H1 (cell line): ENCODE data around the gene KMT2E. TPM values are rescaled to one million over a fixed set of nuclear protein-coding genes. Genes with fewer than 3 reads are reported as not detected.

ENCODE experiments used
- CTCF ChIA-PET: fragments of 300-600 bp; sonication (Branson Sonifier 250); formaldehyde crosslinking; loops from one replicate; lab custom pipeline; 2021; ENCODE audit not compliant: partially characterized antibody; lab: Charles Lee
- POLR2A ChIA-PET: fragments of 300-600 bp; sonication (Branson Sonifier 250); formaldehyde crosslinking; loops from one replicate; lab custom pipeline; 2021; ENCODE audit warnings: inconsistent platforms; ENCODE audit not compliant: partially characterized antibody; lab: Charles Lee
- DNase-seq, 2 experiments: peaks; one replicate each; pipeline versions ENCODE4 v3.0.0 to v3.0.0-alpha.2; 2010 to 2022; ENCODE audit warnings: low spot score in 2 of 2, low read depth in 1 of 2, mixed read lengths in 1 of 2
- FAIRE-seq: peaks from 2 replicates; lab custom pipeline; 2011; peaks lifted over from hg19 to GRCh38; lab: Jason Lieb, UNC
- H2AFZ ChIP-seq: 2 replicates; pipeline ENCODE4 v1.8.1; 2012; ENCODE audit warnings: low read length, inconsistent platforms
- H2AK5ac ChIP-seq: 2 replicates; pipeline ENCODE4 v1.6.1; 2013; ENCODE audit warnings: low read depth, low read length
- H2BK120ac ChIP-seq: replicated peaks from 2 replicates; pipeline ENCODE3; 2013; ENCODE audit warnings: low read depth, low read length, inconsistent platforms
- H2BK12ac ChIP-seq: 2 replicates; pipeline ENCODE4 v1.6.1; 2013; ENCODE audit warnings: low read depth, low read length
- H2BK15ac ChIP-seq: 2 replicates; pipeline ENCODE4 v1.6.1; 2013; ENCODE audit warnings: low read length
- H2BK20ac ChIP-seq: 2 replicates; pipeline ENCODE4 v1.6.1; 2013; ENCODE audit warnings: low read length
- H2BK5ac ChIP-seq: 2 replicates; pipeline ENCODE4 v1.6.1; 2013; ENCODE audit warnings: low read depth, low read length
- H3K14ac ChIP-seq: 2 replicates; pipeline ENCODE4 v1.6.1; 2013; ENCODE audit warnings: inconsistent platforms; ENCODE audit not compliant: insufficient read length
- H3K18ac ChIP-seq: 2 replicates; pipeline ENCODE4 v1.6.1; 2013; ENCODE audit warnings: low read length; ENCODE audit errors: extremely low read depth
- H3K23ac ChIP-seq: 2 replicates; pipeline ENCODE4 v1.6.1; 2013; ENCODE audit warnings: inconsistent platforms; ENCODE audit not compliant: insufficient read length
- H3K23me2 ChIP-seq: 2 replicates; pipeline ENCODE4 v1.6.1; 2013; ENCODE audit warnings: low read depth, low read length
- H3K27ac ChIP-seq: 2 replicates; pipeline ENCODE4 v1.6.1; 2011; ENCODE audit warnings: low read depth, low read length, inconsistent platforms
- H3K27me3 ChIP-seq, 4 experiments: replicated peaks in 1 of 4; 1 replicate in 1 of 4; 2 replicates in 3 of 4; pipeline versions ENCODE4 v1.6.1 to v1.8.1; 2011 to 2013; ENCODE audit warnings: low read length in 3 of 4, mild to moderate bottlenecking in 3 of 4, inconsistent platforms in 2 of 4, mixed read lengths in 2 of 4, moderate library complexity in 1 of 4; ENCODE audit not compliant: control insufficient read depth in 3 of 4, insufficient read depth in 3 of 4; ENCODE audit errors: extremely low read depth in 1 of 4
- H3K36me3 ChIP-seq, 4 experiments: 2 replicates each; pipeline versions ENCODE4 v1.6.1 to v1.8.1; 2011 to 2013; ENCODE audit warnings: mild to moderate bottlenecking in 4 of 4, low read length in 3 of 4, moderate library complexity in 2 of 4, control low read depth in 1 of 4, inconsistent platforms in 1 of 4; ENCODE audit not compliant: insufficient read depth in 4 of 4, control insufficient read depth in 2 of 4
- H3K4ac ChIP-seq: replicated peaks from 2 replicates; pipeline ENCODE3; 2013; ENCODE audit warnings: low read length, low read depth, mixed read lengths, inconsistent platforms; ENCODE audit not compliant: insufficient read length
- H3K4me1 ChIP-seq, 4 experiments: replicated peaks in 1 of 4; 1 replicate in 1 of 4; 2 replicates in 3 of 4; pipeline versions ENCODE4 v1.6.1 to v1.8.1; 2011 to 2013; ENCODE audit warnings: low read length in 3 of 4, inconsistent platforms in 2 of 4, mixed read lengths in 1 of 4; ENCODE audit not compliant: insufficient read depth in 4 of 4, control insufficient read depth in 3 of 4
- H3K4me2 ChIP-seq, 2 experiments: 2 replicates each; pipeline versions ENCODE4 v1.6.1 to v1.8.1; 2011 to 2013; ENCODE audit warnings: low read depth in 2 of 2, low read length in 2 of 2, control low read depth in 1 of 2, inconsistent platforms in 1 of 2, mild to moderate bottlenecking in 1 of 2; ENCODE audit not compliant: insufficient read depth in 1 of 2
- H3K4me3 ChIP-seq, 4 experiments: fragments of 200-600, 300-600 bp in 1 of 4; sonication (generic), shearing (Covaris generic), sonication (Bioruptor Twin) in 1 of 4; 2 replicates each; pipeline versions ENCODE4 v1.5.1 to v1.8.1; 2011 to 2016; ENCODE audit warnings: low read length in 4 of 4, low read depth in 3 of 4, control low read depth in 2 of 4, inconsistent platforms in 2 of 4, mild to moderate bottlenecking in 2 of 4, mixed read lengths in 1 of 4, moderate library complexity in 1 of 4; ENCODE audit not compliant: insufficient read depth in 2 of 4; ENCODE audit errors: extremely low read depth in 1 of 4
- H3K56ac ChIP-seq: replicated peaks from 2 replicates; pipeline ENCODE3; 2013; ENCODE audit warnings: low read depth, mild to moderate bottlenecking, mixed read lengths, low read length, inconsistent platforms; ENCODE audit not compliant: insufficient read length
- H3K79me1 ChIP-seq: 2 replicates; pipeline ENCODE4 v1.6.1; 2013; ENCODE audit warnings: low read depth, low read length, control low read depth
- H3K79me2 ChIP-seq, 2 experiments: 2 replicates each; pipeline versions ENCODE4 v1.6.1 to v1.8.1; 2012 to 2013; ENCODE audit warnings: low read length in 2 of 2, mild to moderate bottlenecking in 2 of 2, inconsistent platforms in 1 of 2; ENCODE audit not compliant: insufficient read depth in 2 of 2, control insufficient read depth in 1 of 2
- H3K9ac ChIP-seq, 4 experiments: replicated peaks in 1 of 4; 1 replicate in 1 of 4; 2 replicates in 3 of 4; pipeline versions ENCODE4 v1.6.1 to v1.8.1; 2011 to 2013; ENCODE audit warnings: low read depth in 3 of 4, low read length in 3 of 4, control low read depth in 2 of 4, mild to moderate bottlenecking in 2 of 4, moderate library complexity in 2 of 4, inconsistent platforms in 1 of 4; ENCODE audit errors: extremely low read depth in 1 of 4
- H3K9me3 ChIP-seq, 2 experiments: 2 replicates each; pipeline versions ENCODE4 v1.6.1 to v1.8.1; 2012 to 2013; ENCODE audit warnings: mild to moderate bottlenecking in 2 of 2, moderate library complexity in 2 of 2, control low read depth in 1 of 2, inconsistent platforms in 1 of 2, low read depth in 1 of 2, low read length in 1 of 2, mixed read lengths in 1 of 2; ENCODE audit not compliant: insufficient read depth in 2 of 2
- H4K20me1 ChIP-seq, 2 experiments: replicated peaks in 1 of 2; 2 replicates each; pipeline versions ENCODE3 to v1.8.1; 2011 to 2013; ENCODE audit warnings: inconsistent platforms in 2 of 2, low read length in 2 of 2, mild to moderate bottlenecking in 1 of 2; ENCODE audit not compliant: insufficient read depth in 2 of 2, control insufficient read depth in 1 of 2
- H4K5ac ChIP-seq: 2 replicates; pipeline ENCODE4 v1.6.1; 2013; ENCODE audit warnings: low read length, low read depth, mixed read lengths, inconsistent platforms; ENCODE audit not compliant: insufficient read length
- H4K8ac ChIP-seq: 2 replicates; pipeline ENCODE4 v1.8.0; 2013; ENCODE audit warnings: mild to moderate bottlenecking, moderate library complexity, low read length, inconsistent platforms; ENCODE audit not compliant: insufficient read depth; ENCODE audit errors: extremely low read depth
- H4K91ac ChIP-seq: replicated peaks from 2 replicates; pipeline ENCODE3; 2013; ENCODE audit warnings: low read length, mixed read lengths, inconsistent platforms; ENCODE audit not compliant: insufficient read length
- BRCA1 ChIP-seq: IDR thresholded peaks from 2 replicates; pipeline ENCODE4 v1.6.1; 2012; ENCODE audit warnings: low read depth, low read length, improper control_type of control experiment
- CTBP2 ChIP-seq: IDR thresholded peaks from 2 replicates; pipeline ENCODE4 v1.7.0; 2011; ENCODE audit warnings: borderline replicate concordance, mild to moderate bottlenecking, moderate library complexity, mixed read lengths, low read length; ENCODE audit not compliant: insufficient read depth, insufficient read length
- E2F6 ChIP-seq: IDR thresholded peaks from 2 replicates; pipeline ENCODE4 v1.6.1; 2012; ENCODE audit warnings: inconsistent platforms
- EZH2 ChIP-seq: fragments of 200-600 bp; sonication (generic); IDR thresholded peaks from 2 replicates; pipeline ENCODE4 v1.7.1; 2012; ENCODE audit warnings: low read depth, mild to moderate bottlenecking, moderate library complexity, low read length, inconsistent platforms; ENCODE audit not compliant: severe bottlenecking
- GABPA ChIP-seq: IDR thresholded peaks from 2 replicates; pipeline ENCODE4 v1.6.1; 2011; ENCODE audit warnings: mild to moderate bottlenecking, low read length, moderate library complexity, borderline replicate concordance; ENCODE audit not compliant: insufficient read depth
- GTF2F1 ChIP-seq: IDR thresholded peaks from 2 replicates; pipeline ENCODE4 v1.6.1; 2012; ENCODE audit warnings: low read depth, low read length, improper control_type of control experiment, borderline replicate concordance
- HDAC6 ChIP-seq: IDR thresholded peaks from one replicate; pipeline ENCODE4 v1.7.1; 2012; ENCODE audit warnings: low read depth, mild to moderate bottlenecking, inconsistent platforms, low read length, moderate library complexity
- JUND ChIP-seq: IDR thresholded peaks from 2 replicates; pipeline ENCODE4 v1.6.1; 2011; ENCODE audit warnings: mild to moderate bottlenecking, improper control_type of control experiment, low read length
- RFX5 ChIP-seq: IDR thresholded peaks from 2 replicates; pipeline ENCODE4 v1.6.1; 2011; ENCODE audit warnings: low read depth, low read length, improper control_type of control experiment, borderline replicate concordance
- SIRT6 ChIP-seq: IDR thresholded peaks from one replicate; pipeline ENCODE4 v1.7.1; 2012; ENCODE audit warnings: low read length, inconsistent platforms
- SIX5 ChIP-seq: IDR thresholded peaks from 2 replicates; pipeline ENCODE4 v1.6.1; 2011; ENCODE audit warnings: mild to moderate bottlenecking, low read depth, low read length
- SP4 ChIP-seq: IDR thresholded peaks from 2 replicates; pipeline ENCODE4 v1.6.1; 2012; ENCODE audit warnings: low read length, inconsistent platforms
- TAF1 ChIP-seq: IDR thresholded peaks from 2 replicates; pipeline ENCODE4 v1.6.1; 2011; ENCODE audit warnings: mild to moderate bottlenecking, low read depth, low read length
- WGBS, 2 experiments: shearing (Covaris generic) in 1 of 2; methylation state at CpG; one replicate each; pipeline versions ENCODE4 v1.1.6 to v1.1.7; 2013 to 2015; ENCODE audit warnings: low lambda C conversion rate in 2 of 2, mixed read lengths in 2 of 2, inconsistent platforms in 1 of 2, low coverage in 1 of 2, missing lambda C conversion rate in 1 of 2; ENCODE audit not compliant: insufficient replicate concordance in 2 of 2, insufficient coverage in 1 of 2, insufficient read length in 1 of 2; ENCODE audit errors: extremely low coverage in 1 of 2, missing lambda C conversion rate in 1 of 2; 5-methylcytosine and 5-hydroxymethylcytosine counted together
- polyA plus RNA-seq, 7 experiments: library from polyadenylated mRNA; depleted of rRNA in 3 of 7; stranded (reverse) in 5 of 7; unstranded in 2 of 7; fragments of >200 nt in 5 of 7; fragments of 200-250 nt in 2 of 7; gene quantifications; 1 replicate in 5 of 7; 2 replicates in 1 of 7; 4 replicates in 1 of 7; pipeline versions ENCODE4 v1.2.1 to v1.2.3, GENCODE V29; 2011 to 2013; ENCODE audit warnings: missing spikeins in 2 of 7, mixed read lengths in 2 of 7
- total RNA-seq: library from RNA; stranded (reverse); fragmentation: NEBNext Ultra II Directional; extraction: Animal tissue kit (Norgen Biotek cat#: 25700); gene quantifications from 2 replicates; pipeline ENCODE4 v1.2.1, GENCODE V29; 2021

KMT2E gene
- total and polyA plus RNA-seq, 2 of the 8 experiments (the other 6 are each of a cell fraction or from before 2014, with no cell fraction given): 10.9 to 45.0 TPM

- H2AK5ac ChIP-seq: no peak overlapping the region
- DNase-seq (no peak), FAIRE-seq (no peak)
- H2AFZ ChIP-seq: no peak overlapping the region
- H4K8ac ChIP-seq: no peak overlapping the region
- H2BK12ac ChIP-seq: no peak overlapping the region
- peaks cover 19 to 25% of the 10 kb centered on the region in 2 experiments for H4K20me1 ChIP-seq
- no peak overlapping the region for H3K4me2 ChIP-seq
- H2BK20ac ChIP-seq: no peak overlapping the region
- H3K18ac ChIP-seq: no peak overlapping the region
- H3K79me1 ChIP-seq: peaks cover 2% of the 10 kb centered on the region; the same call in 1 of the 2 replicates
- no peak overlapping the region for H2BK15ac ChIP-seq
- H3K9ac ChIP-seq: no peak overlapping the region
- no peak overlapping the region for H2BK5ac ChIP-seq
- no peaks in the 10 kb centered on the region for H3K4me1 ChIP-seq
- no peak overlapping the region for H3K4ac ChIP-seq
- WGBS, 2 experiments: 96% methylated on average over 2 of the region's 2 CpGs; no CpG with 5 or more reads in 1 of the 2 experiments
- H3K4me3 ChIP-seq: no peak overlapping the region
- no peaks in the 10 kb centered on the region for H3K27me3 ChIP-seq
- H2BK120ac ChIP-seq: no peak overlapping the region
- H3K14ac ChIP-seq: no peak overlapping the region
- no peak overlapping the region for H3K56ac ChIP-seq
- H3K9me3 ChIP-seq: no peaks in the 10 kb centered on the region
- CTCF ChIA-PET: interaction anchor here (0.8 to 2.1 kb wide), 4 partner anchors 8 to 24 kb away, joined by 3 to 6 read pairs (median 4); no protein-coding TSS in a partner anchor
- no peak overlapping the region for H3K23ac ChIP-seq
- no peaks in the 10 kb centered on the region for H3K23me2 ChIP-seq
- H4K5ac ChIP-seq: no peak overlapping the region
- peaks cover 0 to 8% of the 10 kb centered on the region in 2 experiments for H3K79me2 ChIP-seq
- H3K27ac ChIP-seq: no peak overlapping the region
- H3K36me3 ChIP-seq: peaks cover 0 to 21% (median 3%) of the 10 kb centered on the region in 4 experiments; a peak in 3 of 8 replicates
- POLR2A ChIA-PET: interaction anchor here (1.0 to 2.1 kb wide), 6 partner anchors 8 to 21 kb away, joined by 3 to 15 read pairs (median 4); partner anchors contain the start of gene KMT2E
- H4K91ac ChIP-seq: no peak overlapping the region
- TF ChIP-seq GABPA (no peak), TAF1 (no peak), BRCA1 (no peak), JUND (no peak), RFX5 (no peak), GTF2F1 (no peak), SIRT6 (no peak), E2F6 (no peak), HDAC6 (no peak), SP4 (no peak), CTBP2 (no peak), SIX5 (no peak), EZH2 (no peak)
Measured at GRCh38 chr7:104993217-104993862, 20.7 kb upstream of the KMT2E start.
